T-helper 17 cell (primary cell): ENCODE data around the gene THAP2. TPM values are rescaled to one million over a fixed set of nuclear protein-coding genes. Genes with fewer than 3 reads are reported as not detected.
"Not testable (repeated sequence)": the region's sequence is repeated elsewhere in the genome, so short reads cannot be mapped to it uniquely, and the experiment has no call there.

Source experiments
- ATAC-seq: fragments of 150-1000 bp; cut with Tn5 transposase; 2 replicates; pipeline ENCODE4 v1.10.0; 2021; ENCODE audit warnings: mild to moderate bottlenecking, moderate library complexity
- DNase-seq, 3 donors: peaks; one replicate each; pipeline versions ENCODE4 v3.0.0 to v3.0.0-alpha.2; 2020 to 2021
- H3K9me3 ChIP-seq: one replicate; pipeline ENCODE4 v1.7.0; 2013; ENCODE audit warnings: low read length, mild to moderate bottlenecking; ENCODE audit not compliant: control insufficient read depth, poor library complexity, severe bottlenecking
- H3K27ac Mint-ChIP-seq: one replicate; pipeline ENCODE4 v1.8.0; 2022; ENCODE audit warnings: mild to moderate bottlenecking, moderate library complexity, mixed read lengths
- H3K27me3 Mint-ChIP-seq: one replicate; pipeline ENCODE4 v1.8.0; 2022; ENCODE audit warnings: mixed read lengths
- H3K36me3 Mint-ChIP-seq: one replicate; pipeline ENCODE4 v1.8.0; 2022; ENCODE audit warnings: low read depth, mixed read lengths
- H3K4me1 Mint-ChIP-seq: one replicate; pipeline ENCODE4 v1.8.0; 2022; ENCODE audit warnings: mild to moderate bottlenecking, mixed read lengths
- H3K4me3 Mint-ChIP-seq: one replicate; pipeline ENCODE4 v1.8.0; 2022; ENCODE audit warnings: mild to moderate bottlenecking, moderate library complexity, mixed read lengths
- total RNA-seq, 4 donors: library from RNA in 2 of 4; stranded (reverse) in 2 of 4; gene quantifications; one replicate each; pipeline ENCODE4 v1.2.3 and lab custom pipeline; 2022 to 2026

The THAP2 gene
- total RNA-seq, 2 donors from 2014 or later = 13.1 to 14.9 TPM

DNA sequence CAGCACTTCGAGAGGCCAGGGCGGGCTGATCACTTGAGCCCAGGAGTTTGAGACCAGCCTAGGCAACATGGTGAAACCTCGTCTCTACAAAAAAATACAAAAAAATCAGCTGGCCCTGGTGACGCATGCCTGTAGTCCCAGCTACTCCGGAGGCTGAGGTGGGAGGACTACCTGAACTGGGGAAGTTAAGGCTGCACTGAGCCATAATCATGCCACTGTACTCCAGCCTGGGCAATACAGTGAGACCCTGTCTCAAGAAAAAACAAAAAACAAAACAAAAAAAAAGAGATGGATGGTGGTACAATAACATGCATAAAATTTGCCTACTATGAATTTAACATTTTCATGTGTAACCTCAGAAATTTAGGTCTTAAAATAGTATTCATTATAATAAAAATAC is 2.2 kb downstream of the THAP2 start:
- H3K9me3 ChIP-seq = no peaks in the 10 kb centered on the region
- Mint-ChIP-seq H3K27ac (peak overlapping the region; percentile 98), H3K27me3 (no peaks in the 10 kb centered on the region), H3K4me3 (no peak overlapping the region), H3K36me3 (peaks cover 4% of the 10 kb centered on the region), H3K4me1 (peaks cover 37% of the 10 kb centered on the region)
- no peak for ATAC-seq
- DNase-seq = no peak

DNA sequence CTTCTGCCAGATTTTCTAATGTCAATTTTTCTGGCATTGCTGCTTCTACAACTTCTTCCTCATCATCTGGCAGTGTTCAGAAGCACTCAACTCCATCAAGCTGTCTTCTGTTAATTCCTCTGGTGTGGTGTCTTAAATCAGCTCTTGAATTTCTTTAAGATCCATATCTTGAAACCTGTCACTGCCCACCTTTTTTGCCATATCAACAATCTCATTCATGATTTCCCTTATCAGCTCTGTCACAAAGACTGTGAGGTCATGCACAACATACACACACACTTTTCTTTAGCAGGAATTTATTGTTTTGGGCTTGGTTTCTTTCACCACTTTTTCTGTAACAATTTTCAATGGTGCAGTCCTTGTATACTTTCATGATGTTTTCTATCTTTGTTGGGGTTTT is 7.2 kb downstream of the THAP2 start:
- no peaks in the 10 kb centered on the region for H3K9me3 ChIP-seq
- Mint-ChIP-seq H3K4me1 (peaks cover 14% of the 10 kb centered on the region), H3K4me3 (no peak overlapping the region), H3K27me3 (no peaks in the 10 kb centered on the region), H3K27ac (no peak overlapping the region), H3K36me3 (peaks cover 2% of the 10 kb centered on the region)
- DNase-seq (no peak), ATAC-seq (no peak)

DNA sequence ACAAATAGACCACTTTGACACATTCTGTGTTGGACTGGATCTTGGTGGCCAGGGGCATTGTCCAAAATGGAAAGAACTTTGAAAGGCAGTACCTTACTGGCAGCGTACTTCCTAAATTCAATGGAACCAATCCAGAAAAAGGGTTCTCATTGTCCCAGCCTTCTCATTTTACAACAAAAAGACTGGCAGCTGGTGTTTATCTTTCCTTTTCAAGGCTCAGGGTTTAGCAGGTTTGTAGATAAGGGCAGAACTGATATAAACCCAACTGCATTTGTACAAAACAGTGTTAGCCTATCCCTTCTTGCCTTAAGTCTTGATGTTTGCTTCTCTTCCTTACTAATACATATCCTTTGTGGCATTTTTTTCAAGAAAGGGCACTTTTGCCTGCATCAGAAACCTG is 7.7 kb downstream of the THAP2 start:
- DNase-seq (no peak), ATAC-seq (no peak)
- no peak overlapping the region for H3K4me3 Mint-ChIP-seq
- no peaks in the 10 kb centered on the region for H3K27me3 Mint-ChIP-seq
- H3K27ac Mint-ChIP-seq = no peak overlapping the region
- H3K36me3 Mint-ChIP-seq = peaks cover 5% of the 10 kb centered on the region
- H3K9me3 ChIP-seq = no peaks in the 10 kb centered on the region
- peaks cover 14% of the 10 kb centered on the region for H3K4me1 Mint-ChIP-seq

DNA sequence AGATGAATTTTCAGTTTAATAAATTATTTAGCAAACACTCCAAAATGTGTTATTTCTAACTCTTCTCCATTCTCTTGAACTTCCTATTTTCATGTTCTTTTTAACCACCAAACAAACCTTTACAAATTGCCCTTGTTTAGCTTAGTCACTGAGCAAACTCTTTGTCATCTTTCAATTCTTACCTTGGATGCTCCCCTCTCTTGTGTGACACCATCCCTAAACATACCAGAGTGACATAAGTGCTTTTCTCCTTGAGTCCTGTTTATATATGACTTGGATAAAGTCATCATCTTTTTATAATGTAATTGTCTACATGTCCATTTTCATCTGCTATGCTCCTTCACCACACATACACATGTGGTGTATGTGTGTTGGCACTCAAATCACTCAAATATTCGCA is 18.4 kb downstream of the THAP2 start:
- no peaks in the 10 kb centered on the region for H3K27me3 Mint-ChIP-seq
- ATAC-seq = no peak

DNA sequence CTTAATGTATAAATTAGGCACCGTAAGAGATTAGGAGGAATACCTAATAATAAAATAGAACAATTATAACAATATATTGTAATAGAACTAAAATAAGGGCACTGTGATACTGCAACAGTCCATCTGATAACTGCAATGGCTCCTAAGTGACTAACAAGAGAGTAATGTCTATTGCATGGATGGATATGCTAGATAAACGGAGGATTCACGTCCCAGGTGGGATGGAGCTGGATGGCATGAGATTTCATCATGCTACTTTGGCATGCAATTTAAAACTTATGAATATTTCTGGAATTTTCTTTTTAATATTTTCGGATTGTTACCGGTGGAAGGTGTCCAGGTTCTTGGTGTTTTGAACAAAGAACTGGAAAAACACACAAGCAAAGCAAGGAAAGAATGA is 19.5 kb downstream of the THAP2 start:
- no peaks in the 10 kb centered on the region for H3K27me3 Mint-ChIP-seq
- ATAC-seq (no peak), DNase-seq (no peak)
- H3K4me1 Mint-ChIP-seq = peaks cover 11% of the 10 kb centered on the region
- H3K36me3 Mint-ChIP-seq = no peaks in the 10 kb centered on the region
- no peak overlapping the region for H3K27ac Mint-ChIP-seq
- H3K4me3 Mint-ChIP-seq = no peak overlapping the region
- H3K9me3 ChIP-seq = no peaks in the 10 kb centered on the region

More for the DNA sequence above, 18.4 kb downstream of the THAP2 start:
- peak overlapping the region; percentile 24 for H3K27ac Mint-ChIP-seq
- peaks cover 4% of the 10 kb centered on the region for H3K4me1 Mint-ChIP-seq
- no peak for DNase-seq
- H3K9me3 ChIP-seq = no peaks in the 10 kb centered on the region
- H3K36me3 Mint-ChIP-seq = no peaks in the 10 kb centered on the region
- H3K4me3 Mint-ChIP-seq = no peak overlapping the region

DNA sequence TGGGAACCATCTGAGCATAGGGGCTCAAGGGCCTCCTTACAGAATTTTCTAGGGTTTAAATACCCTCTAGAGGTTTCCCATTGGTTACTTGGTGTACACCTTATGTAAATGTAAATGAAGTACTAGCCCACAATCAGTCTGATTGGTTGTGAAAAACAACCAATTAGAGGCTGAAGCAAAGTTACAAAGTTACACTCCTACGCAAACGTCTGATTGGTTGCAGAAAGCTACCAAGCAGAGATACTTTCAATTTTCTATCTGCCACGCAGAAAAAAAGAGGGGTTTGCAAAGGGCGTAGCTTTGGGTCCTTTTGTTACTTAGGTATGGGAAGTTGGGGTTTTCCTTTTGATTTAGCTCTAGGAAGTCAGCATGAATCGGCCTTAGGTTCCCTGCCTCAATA is 20.0 kb downstream of the THAP2 start:
- Mint-ChIP-seq H3K27me3 (no peaks in the 10 kb centered on the region), H3K36me3 (no peaks in the 10 kb centered on the region), H3K4me1 (peaks cover 11% of the 10 kb centered on the region), H3K27ac (no peak overlapping the region), H3K4me3 (no peak overlapping the region)
- peak; percentile 18 for ATAC-seq
- no peak for DNase-seq
- H3K9me3 ChIP-seq = no peaks in the 10 kb centered on the region

DNA sequence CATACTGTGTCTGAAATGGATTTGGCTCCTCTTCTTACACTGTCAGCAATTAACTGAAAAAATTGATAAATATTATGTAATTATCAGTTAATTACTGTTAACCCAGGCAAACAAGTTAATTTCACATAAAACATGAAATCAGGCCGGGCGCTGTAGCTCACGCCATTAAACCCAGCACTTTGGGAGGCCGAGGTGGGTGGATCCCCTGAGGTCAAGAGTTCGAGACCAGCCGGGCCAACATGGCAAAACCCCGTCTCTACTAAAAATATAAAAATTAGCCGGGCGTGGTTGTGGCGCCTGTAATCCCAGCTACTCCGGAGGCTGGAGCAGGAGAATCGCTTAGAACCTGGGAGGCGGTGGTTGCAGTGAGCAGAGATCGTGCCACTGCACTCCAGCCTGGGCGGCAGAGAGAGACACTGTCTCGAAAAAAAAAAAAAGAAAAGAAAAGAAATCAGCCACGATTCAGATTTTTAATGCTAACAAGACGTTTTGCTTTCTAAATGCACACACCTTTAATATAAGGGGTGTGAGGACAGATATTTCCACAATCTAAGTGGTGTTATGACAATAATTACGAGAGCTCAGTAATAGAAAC is 21.3 kb downstream of the THAP2 start:
- Mint-ChIP-seq H3K4me3 (peak overlapping the region; percentile 97), H3K36me3 (no peaks in the 10 kb centered on the region), H3K4me1 (peaks cover 15% of the 10 kb centered on the region)

DNA sequence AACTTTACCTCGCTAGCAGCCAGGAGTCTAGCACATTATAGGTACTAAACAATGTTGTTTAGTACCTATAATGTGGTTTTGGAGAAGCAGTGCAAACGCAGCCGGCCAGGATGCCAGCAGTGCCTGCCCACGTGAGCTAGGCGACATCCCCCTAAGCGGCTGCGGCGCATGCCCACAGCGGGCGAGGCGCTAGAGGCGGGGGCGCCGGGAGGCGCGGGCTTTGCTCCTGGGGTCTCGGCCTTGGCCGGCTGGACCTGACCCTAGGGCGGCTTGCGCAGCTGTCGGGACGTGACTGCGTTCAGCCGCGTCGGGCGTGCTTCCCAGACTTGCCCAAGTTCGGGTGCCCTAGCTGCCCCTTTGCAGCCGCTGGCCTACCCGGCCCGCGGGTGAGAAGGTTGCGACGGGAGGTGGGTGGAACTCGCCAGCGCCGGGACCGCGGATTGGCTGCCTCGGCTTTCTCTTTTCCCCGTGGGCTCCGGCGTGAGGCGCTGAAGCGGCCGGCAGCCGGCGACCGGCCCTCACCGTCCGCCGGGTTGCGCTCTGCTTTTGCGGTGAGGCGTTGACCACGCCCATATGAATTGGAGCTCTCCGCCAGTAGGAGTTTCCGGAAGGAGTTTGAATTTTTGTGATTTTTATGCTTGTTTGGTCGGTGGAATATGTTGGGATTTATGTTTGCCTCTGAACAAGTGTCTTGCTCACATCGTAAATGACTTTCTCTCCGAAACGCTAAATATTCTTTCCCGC is 22.0 kb downstream of the THAP2 start, which contains the start of gene TMEM19:
TSS of gene TMEM19 (plus strand) at position 169 of the 744 bp plus-strand sequence. CDS start 599 bp downstream, outside the sequence.
- H3K4me3 Mint-ChIP-seq = peak within 1 kb of the TSS; percentile 97
- H3K9me3 ChIP-seq = no peaks in the 10 kb centered on the region
- peaks cover 15% of the 10 kb centered on the region for H3K4me1 Mint-ChIP-seq
- ATAC-seq = peak; percentile 91
- peak within 1 kb of the TSS; percentile 96 for H3K27ac Mint-ChIP-seq
- no peaks in the 10 kb centered on the region for H3K27me3 Mint-ChIP-seq
- no peaks in the 10 kb centered on the region for H3K36me3 Mint-ChIP-seq
- DNase-seq = peak; percentile 66 to 72 (median 70)

More for the DNA sequence above, 21.3 kb downstream of the THAP2 start:
- H3K27ac Mint-ChIP-seq = peak overlapping the region; percentile 96
- no peaks in the 10 kb centered on the region for H3K27me3 Mint-ChIP-seq
- ATAC-seq (no peak), DNase-seq (no peak)
- no peaks in the 10 kb centered on the region for H3K9me3 ChIP-seq

DNA sequence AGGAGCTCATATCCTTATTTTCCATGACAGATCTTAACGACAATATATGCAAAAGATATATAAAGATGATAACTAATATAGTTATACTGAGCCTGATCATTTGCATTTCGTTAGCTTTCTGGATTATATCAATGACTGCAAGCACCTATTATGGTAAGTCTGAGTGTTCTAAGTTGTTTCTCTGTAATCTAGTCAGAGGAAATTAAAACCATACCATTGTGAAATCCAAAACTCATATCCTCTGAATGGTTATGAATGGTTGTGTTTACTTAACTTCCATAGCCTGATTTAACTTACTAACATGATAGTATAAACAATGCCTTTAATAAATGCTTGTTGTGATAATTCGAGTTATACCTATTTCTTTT is 22.5 kb downstream of the THAP2 start:
- H3K4me3 Mint-ChIP-seq = peak overlapping the region; percentile 97
- H3K9me3 ChIP-seq = no peaks in the 10 kb centered on the region
- H3K27ac Mint-ChIP-seq = peak overlapping the region; percentile 96
- no peaks in the 10 kb centered on the region for H3K36me3 Mint-ChIP-seq
- peaks cover 16% of the 10 kb centered on the region for H3K4me1 Mint-ChIP-seq
- DNase-seq (no peak), ATAC-seq (no peak)
- H3K27me3 Mint-ChIP-seq = no peaks in the 10 kb centered on the region

DNA sequence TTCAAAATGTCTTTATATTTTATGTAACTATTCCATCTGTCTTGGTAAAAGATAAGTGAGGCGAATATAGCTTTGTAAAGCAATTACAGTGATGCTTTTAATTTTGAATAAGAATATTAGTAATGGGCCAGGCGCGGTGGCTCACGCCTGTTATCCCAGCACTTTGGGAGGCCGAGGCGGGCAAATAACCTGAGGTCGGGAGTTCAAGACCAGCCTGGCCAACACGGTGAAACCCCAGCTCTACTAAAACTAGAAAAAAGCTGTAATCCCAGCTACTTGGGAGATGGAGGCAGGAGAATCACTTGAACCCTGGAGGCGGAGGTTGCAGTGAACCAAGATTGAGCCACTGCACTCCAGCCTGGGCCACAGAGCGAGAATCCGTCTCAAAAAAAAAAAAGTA is 23.1 kb downstream of the THAP2 start:
- H3K36me3 Mint-ChIP-seq, H3K27ac Mint-ChIP-seq, DNase-seq, ATAC-seq, H3K9me3 ChIP-seq, H3K4me3 Mint-ChIP-seq, H3K27me3 Mint-ChIP-seq: not testable (repeated sequence)
- peaks cover 18% of the 10 kb centered on the region for H3K4me1 Mint-ChIP-seq

DNA sequence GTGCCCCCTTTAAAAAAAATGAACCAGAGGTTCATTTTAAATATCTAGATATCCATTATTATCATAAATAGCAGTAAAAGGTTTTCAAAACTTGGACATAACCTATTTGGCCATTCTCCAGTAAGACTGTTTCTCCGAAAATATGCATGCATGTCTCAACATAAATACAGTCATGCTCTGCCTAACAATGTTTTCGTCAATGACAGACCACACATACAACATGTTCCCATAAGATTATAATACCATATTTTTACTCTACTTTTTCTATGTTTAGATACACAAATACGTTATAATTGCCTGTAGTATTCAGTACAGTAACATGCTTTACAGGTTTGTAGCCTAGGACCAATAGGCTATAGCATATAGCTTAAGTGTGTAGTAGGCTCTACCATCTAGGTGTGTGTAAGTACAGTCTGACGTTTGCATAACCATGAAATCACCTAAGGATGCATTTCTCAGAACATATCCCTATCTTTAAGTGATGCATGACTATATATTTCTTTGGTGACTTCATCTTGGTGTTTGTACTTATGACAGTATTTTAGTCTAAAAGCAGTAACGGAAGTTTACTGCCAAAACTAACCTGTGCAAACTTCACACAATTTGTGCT is 25.0 kb downstream of the THAP2 start:
- no peak overlapping the region for H3K4me3 Mint-ChIP-seq
- H3K27me3 Mint-ChIP-seq = no peaks in the 10 kb centered on the region
- no peaks in the 10 kb centered on the region for H3K36me3 Mint-ChIP-seq
- peaks cover 19% of the 10 kb centered on the region for H3K4me1 Mint-ChIP-seq
- H3K27ac Mint-ChIP-seq = no peak overlapping the region
- ATAC-seq = no peak
- DNase-seq = no peak
- no peaks in the 10 kb centered on the region for H3K9me3 ChIP-seq

DNA sequence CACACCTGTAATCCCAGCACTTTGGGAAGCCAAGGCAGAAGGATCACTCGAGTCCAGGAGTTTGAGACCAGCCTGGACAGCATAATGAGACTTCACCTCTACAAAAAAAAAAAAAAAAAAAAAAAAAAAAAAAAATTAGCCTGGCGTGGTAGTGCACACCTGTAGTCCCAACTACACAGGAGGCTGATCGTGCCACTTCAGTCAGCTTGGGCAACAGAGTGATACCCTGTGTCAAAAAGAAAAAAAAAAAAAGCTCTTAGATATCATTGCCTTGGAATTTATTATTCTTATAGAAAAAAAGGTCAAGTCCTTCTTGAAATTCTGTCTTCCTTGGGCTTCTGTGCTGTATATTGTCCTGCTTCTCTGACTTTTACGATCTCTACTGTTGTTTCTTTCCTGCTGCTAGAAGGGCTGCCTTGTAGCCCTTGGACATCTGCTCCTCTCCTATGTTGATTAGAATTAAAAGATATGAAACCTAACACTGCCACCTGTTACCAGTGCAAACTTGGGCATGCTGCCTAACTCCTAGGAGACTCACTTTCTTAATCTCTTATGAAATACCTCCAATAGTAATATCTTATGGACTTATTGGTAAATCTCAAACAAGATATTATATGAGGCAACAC is 27.5 kb downstream of the THAP2 start:
- no peaks in the 10 kb centered on the region for H3K9me3 ChIP-seq
- Mint-ChIP-seq H3K36me3 (no peaks in the 10 kb centered on the region), H3K4me1 (peaks cover 20% of the 10 kb centered on the region), H3K27me3 (no peaks in the 10 kb centered on the region), H3K27ac (no peak overlapping the region), H3K4me3 (no peak overlapping the region)
- no peak for DNase-seq
- ATAC-seq = no peak

DNA sequence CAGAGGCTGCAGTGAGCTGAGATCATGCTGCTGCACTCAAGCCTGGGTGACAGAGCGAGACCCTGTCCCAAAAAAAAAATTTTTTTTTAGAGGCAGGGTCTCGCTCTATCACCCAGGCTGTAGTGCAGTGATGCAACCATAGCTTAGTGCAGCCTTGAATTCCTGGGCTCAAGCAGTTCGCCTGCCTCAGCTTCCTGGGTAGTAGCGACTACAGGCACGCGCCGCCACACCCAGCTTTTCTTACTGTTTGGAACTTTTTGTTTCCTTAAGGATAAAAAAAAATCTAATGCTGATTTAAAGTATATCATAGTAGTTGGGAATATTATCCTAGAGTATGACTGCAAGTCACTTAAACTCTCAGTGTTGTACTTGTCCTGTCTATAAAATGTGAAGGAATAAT is 29.0 kb downstream of the THAP2 start:
- no peak for ATAC-seq
- Mint-ChIP-seq H3K36me3 (peaks cover 2% of the 10 kb centered on the region), H3K4me3 (no peak overlapping the region), H3K4me1 (peaks cover 14% of the 10 kb centered on the region), H3K27ac (no peak overlapping the region), H3K27me3 (no peaks in the 10 kb centered on the region)
- no peak for DNase-seq
- no peaks in the 10 kb centered on the region for H3K9me3 ChIP-seq
